ENCODE results near the gene EXOC8.
"Not testable (repeated sequence)": the region's sequence is repeated elsewhere in the genome, so short reads cannot be mapped to it uniquely, and the experiment has no call there.

EXOC8 gene

DNA sequence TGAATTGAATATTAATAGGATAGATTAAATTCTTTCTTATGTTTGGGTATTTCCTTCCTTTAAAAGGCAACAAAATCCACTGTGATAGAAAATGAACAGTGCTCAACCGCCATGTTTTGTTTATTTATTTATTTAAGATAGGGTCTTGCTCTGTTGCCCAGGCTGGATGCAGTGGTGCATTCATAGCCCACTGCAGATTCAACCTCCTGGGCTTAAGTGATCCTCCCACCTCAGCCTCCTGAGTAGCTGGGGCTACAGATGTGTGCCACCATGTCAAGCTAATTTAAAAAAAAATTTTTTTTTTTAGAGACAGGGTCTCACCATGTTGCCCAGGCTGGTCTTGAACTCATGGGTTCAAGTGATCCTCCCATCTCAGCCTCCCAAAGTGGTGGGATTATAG lies 11.2 kb upstream of the EXOC8 start:
- DNase-seq: not testable (repeated sequence)

DNA sequence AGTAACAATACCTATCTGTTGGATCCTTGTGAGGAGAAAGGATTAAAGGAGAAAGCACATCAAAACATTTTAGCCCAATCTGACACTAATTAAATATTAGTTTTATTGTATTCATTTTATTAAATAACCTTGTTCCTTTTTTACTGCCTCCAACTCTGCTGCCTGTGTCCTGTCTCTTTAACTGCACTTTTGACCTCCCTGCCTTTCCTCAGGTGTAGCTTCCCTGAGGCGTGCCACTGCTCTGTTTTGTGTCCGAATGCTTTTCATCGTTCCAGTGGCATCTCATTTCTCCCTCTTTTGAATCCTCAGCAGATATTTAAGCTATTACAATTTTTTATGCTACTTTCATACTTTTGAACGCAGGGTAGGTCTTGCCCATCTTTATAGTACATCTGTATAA lies 10.8 kb upstream of the EXOC8 start:
- no peak for DNase-seq

DNA sequence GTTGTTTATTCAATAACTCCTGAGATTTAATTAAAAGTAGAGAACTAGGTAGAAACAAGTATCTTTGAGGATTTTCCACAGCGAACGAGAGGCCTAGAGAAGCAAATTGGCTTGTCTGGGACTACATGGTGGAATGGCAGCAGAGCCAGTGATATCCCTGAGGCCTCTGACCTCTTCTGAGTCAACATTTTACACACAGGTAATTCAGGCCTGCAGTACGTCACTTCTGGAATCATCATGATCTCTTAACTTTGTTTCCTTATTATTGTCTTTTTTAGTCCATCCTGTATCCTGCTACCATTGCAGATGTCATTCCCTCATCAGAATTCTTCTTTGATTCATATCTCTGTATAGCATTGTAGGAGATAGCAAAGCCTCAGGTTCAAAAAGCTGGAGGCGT lies 10.3 kb upstream of the EXOC8 start:
- DNase-seq: no peak

DNA sequence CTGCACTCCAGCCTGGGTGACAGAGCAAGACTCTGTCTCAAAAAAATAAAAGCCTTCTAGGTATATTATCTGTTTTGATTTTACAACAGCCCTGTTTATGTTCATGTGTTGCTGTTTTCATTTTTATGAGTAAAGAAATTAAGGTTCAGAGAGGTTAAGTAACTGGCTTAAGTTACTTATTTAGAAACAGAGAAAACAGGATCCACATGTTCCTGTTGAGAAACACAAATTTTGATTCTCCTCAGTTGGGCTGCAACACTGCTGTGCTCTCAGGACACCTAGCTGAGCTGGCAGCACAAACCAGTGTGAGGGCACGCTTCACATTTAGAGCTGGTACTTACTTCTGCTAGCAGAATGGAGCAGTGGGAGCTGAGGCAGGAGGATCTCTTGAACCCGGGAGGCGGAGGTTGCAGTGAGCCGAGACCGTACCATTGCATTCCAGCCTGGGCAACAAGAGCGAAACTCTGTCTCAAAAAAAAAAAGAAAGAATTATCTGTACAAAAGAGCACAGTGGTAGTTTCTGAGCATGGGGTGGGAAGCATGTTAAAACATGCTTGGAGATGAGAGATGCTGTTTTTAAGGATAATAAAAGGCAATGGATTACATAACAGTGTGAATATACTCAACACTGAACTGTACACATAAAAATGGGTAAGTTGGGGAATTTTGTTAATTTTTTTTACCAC lies 2.8 kb upstream of the EXOC8 start:
- DNase-seq: no peak

DNA sequence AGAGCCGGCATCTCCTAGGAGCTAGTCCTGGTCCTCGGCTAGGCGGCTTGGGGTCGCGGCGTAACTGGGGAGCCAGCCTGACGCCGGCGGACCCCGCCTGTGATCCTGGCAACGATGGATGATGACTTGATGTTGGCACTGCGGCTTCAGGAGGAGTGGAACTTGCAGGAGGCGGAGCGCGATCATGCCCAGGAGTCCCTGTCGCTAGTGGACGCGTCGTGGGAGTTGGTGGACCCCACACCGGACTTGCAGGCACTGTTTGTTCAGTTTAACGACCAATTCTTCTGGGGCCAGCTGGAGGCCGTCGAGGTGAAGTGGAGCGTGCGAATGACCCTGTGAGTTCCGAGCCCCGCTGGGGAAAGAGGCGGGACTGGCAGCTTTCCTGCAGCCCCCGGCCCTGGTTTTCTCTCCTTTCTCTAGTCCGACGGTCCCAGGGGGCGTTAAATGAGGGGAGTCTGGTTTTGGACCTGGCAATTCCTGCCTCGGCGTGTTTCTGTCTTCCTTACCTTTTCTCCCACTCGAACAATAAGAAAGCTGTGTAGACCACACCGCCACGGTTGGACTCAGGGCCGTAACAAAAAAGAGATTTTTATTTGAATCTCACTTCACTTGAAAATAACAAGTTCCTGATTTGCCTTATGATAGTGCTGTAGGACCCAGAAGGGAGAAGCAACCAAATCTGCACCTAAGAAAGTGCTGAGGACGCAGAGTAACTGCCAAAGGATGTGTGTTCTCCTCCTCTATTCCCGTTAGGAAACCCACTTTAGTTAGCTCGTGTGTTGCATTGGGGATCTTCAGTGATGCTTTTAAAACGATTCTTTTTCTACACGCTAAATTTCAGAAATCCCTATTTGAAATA lies 847 bp upstream of the EXOC8 start, which contains the start of gene SPRTN:
Gene SPRTN, plus strand, starts transcription at position 24 of the 859 bp plus-strand sequence. Its CDS starts 91 bp downstream, at position 115.
- DNase-seq: no peak

- DNase-seq: no peak
Measured at GRCh38 chr1:231337043-231337471, 595 bp downstream of the EXOC8 start.

- no peak for DNase-seq
Measured at GRCh38 chr1:231335663-231336602, 1.7 kb downstream of the EXOC8 start.

DNA sequence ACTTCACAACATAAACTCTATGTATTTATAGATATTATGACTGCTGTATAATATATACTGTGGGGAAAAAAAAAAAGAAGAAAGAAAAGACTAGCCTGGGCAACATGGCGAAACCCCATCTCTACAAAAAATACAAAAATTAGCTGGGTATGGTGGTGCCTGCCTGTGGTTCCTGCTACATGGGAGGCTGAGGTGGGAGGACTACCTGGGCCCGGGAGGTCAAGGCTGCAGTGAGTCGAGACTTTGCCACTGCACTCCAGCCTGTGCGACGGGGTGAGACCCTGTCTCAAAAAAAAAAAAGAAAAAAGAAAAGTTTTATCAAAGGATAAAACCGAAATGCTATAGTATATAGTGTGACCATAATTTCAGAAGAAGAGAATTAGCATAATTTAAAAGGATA lies 2.7 kb downstream of the EXOC8 start:
- DNase-seq: no peak

DNA sequence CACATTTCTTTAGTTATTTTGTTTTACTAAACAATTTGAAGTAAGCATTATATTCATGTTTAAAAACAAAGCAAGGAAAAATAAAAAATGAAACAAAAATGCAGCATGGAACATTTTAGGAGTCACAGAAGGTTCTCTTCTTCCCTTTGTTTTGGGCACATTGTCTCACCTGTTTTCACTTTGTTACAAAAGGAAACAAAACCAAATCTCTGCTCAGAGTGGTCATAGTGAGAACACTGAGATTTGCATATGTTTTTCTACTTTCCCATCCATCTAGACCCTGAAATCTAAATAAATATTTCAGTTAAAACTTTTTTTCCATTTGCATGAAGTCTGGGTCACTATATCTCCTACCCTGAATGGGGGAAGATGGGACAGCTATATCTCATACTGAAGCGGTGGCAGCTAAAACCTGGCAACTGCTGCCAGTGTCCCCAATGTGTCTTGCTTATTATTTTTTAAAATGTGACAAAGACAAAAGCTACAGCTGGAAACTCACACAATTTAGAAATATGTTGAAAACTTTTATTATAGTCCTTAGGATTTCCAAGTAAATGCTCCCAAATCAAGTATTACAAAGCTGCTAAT lies 3.5 kb downstream of the EXOC8 start:
- no peak for DNase-seq

DNA sequence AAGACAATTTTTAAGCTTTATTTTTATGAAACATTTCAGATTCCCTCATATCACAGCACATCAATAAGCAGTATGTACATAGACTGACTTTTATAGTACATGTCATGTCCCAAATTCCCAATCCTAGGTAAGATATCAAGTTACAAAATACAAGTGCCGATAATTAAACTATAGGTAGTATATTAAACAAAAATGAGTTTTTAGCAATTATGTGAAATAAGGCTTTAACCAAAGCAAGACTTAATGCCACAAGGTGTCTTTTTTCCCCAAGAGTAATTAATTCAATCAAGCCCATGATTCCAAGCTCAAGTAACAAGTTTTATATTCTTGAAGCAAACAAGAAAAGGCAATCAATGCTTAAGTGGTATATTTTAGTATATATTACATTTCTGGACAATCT lies 4.9 kb downstream of the EXOC8 start:
- no peak for DNase-seq

- DNase-seq: no peak
Measured at GRCh38 chr1:231329483-231329882, 8.2 kb downstream of the EXOC8 start.

DNA sequence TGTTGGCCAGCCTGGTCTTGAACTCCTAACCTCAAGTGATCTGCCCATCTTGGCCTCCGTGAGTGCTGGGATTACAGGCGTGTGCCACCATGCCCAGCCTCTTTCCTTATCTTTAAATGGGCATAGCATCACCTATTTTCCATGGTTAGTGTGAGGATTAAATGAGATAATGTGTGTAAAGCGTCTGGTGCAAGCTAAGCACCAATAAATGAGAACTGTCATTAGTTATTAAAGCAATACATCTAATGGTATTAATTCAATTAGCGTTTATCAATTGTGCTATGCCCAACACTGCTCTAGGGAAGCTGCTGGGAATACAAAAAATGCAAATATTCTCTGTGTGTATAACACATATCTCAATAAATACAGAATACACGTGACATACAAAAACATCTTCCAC lies 10.0 kb downstream of the EXOC8 start:
- DNase-seq: no peak

GRCh38 chr1:231326248-231326647 lies 11.4 kb downstream of the EXOC8 start:
- no peak for DNase-seq

DNA sequence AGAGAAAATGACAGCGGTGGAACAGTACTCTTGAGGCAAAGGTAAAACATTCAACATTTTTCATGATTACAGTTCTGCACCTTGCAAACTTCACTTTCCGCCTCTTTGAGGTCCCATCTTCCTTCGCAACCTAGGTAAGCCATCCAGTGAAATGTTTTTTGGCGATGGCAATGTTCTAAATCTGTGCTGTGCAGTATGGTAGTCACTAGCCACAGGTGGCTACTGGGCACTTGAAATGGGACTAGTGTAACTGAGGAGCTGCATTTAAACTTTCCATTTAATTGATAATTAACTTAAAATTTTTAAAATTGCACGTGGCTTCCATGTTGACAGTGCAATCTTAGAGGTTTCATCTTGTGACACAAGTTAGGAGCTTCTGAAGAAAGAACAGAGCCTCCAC lies 13.0 kb downstream of the EXOC8 start:
- DNase-seq: no peak

DNA sequence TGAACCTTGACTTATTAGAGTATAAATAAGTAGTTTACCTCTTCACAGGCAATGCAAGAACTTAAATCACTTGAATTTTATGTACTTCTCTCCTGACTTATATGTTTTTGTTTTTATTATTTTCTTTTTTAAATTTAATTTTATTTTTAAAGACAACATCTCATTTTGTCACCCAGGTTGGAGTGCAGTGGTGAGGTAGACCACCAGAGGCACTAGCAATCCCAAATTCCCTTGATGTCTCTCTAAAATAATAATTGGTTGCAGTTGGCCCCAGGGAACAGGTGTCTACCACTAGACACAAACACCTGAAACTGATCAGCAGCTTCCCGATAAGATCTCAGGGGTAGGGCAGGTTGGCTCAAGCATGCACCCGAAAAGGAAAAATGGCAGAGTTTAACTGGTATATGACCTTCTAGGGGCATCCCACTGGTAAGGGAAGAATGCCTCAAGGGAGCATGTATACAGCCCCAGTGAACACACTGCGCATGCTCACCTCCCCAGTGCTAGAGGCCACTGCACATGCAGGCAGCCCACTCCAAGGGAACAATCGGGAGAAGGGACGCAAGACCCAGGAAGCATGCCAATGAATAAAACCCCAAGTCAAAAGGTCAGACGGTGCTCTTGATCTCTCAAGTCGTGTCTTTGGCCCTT lies 14.6 kb downstream of the EXOC8 start:
- DNase-seq: no peak

GRCh38 chr1:231319080-231319479 lies 18.6 kb downstream of the EXOC8 start:
- no peak for DNase-seq

- no peak for DNase-seq
Measured at GRCh38 chr1:231318568-231318967, 19.1 kb downstream of the EXOC8 start.

DNA sequence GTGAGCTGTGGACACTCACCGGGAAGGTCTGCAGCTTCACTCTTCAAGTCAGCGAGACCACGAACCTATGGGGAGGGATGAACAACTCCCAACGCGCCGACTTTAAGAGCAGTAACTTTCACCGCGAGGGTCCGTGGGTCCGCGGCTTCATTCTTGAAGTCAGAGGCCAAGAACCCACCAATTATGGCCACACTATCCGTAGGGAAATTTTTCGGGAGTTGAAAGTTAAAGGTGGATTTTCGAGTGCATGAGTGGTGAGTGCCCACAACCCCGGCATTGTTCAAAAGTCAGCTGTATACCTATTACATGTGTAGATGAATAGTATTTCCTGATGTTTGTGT lies 19.7 kb downstream of the EXOC8 start:
- no peak for DNase-seq

- DNase-seq: no peak
Measured at GRCh38 chr1:231317306-231318014, 20.2 kb downstream of the EXOC8 start.

DNA sequence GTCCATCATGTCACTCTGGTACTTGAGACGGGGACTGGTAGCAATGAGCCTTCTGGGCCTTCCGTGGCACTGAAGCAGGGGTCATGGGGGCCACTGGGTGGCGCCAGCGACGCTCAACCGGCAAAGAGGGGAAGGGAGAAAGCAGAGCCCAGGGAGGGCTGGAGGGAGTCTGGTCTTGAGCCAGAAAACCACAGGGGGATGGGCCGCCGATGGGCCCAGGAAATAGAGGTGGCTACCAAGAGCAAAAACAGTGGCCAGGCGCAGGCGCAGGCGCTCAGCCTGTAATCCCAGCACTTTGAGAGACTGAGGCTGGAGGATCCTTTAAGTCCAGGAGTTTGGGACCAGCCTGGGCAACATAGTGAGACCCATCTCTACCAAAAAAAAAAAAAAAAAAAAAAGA lies 21.8 kb downstream of the EXOC8 start:
- no peak for DNase-seq

DNA sequence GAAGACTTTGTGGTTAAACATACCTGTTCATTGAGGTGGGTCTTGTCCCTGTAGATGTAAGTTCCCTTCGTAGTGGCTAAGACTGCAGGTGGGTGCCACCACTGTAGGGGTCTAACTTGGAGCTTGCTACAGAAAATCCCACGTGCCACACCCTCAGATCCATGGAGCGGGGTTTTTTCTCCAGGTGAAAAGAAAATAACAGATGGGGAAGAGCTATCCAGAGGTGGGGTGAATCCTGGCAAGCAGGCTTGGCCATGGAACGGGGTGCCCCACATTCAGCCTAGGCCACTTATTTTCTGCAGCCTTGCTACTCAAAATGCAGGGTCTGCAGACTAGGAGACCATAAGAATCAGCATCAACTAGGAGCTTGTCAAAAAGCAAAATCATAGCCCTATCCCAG lies 24.0 kb downstream of the EXOC8 start:
- no peak for DNase-seq

DNA sequence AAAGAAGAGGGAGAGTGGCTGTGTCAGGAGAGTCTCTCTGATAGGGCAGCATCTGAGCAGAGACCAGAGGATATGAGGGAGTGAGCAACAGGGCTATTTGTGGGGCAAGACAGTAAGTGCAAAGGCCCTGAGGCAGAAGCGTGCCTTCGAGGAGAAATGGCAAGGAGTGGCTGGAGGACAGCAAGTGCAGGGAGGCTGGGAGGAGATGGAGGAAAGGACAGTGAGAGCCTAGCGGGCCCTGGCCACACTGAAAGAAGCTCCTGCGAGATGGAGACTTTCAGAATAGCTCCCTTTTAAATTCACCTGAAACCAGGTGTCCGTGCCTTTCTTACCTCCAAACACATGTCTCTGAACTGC lies 25.2 kb downstream of the EXOC8 start:
- DNase-seq: no peak
